Activated CD4-positive, alpha-beta T cell treated with anti-CD3 and anti-CD28 coated beads for 48 hours (primary cell): ENCODE measurements around the gene ABCC11.
A peak's percentile ranks its signal among the peaks of the same experiment; 100 is the strongest.
"Not testable (repeated sequence)": the region's sequence is repeated elsewhere in the genome, so short reads cannot be mapped to it uniquely, and the experiment has no call there.

ENCODE experiments used
- DNase-seq: peaks from one replicate; pipeline ENCODE4 v3.0.0-alpha.2; 2020

Gene ABCC11

GRCh38 chr16:48244863-48245195, 2.5 kb downstream of the ABCC11 start:
- no peak for DNase-seq

GRCh38 chr16:48244080-48244862, 3.1 kb downstream of the ABCC11 start, which contains the start of gene LONP2:
Gene LONP2, plus strand, starts transcription at chr16:48244300. Its CDS starts 89 bp downstream, at chr16:48244389.
- peak; percentile 95 for DNase-seq

- not testable (repeated sequence) for DNase-seq
Measured at GRCh38 chr16:48240147-48240546, 7.2 kb downstream of the ABCC11 start.

- no peak for DNase-seq
Measured at GRCh38 chr16:48236286-48236685, 11.1 kb downstream of the ABCC11 start.

- no peak for DNase-seq
Measured at GRCh38 chr16:48235556-48236136, 11.7 kb downstream of the ABCC11 start.

GRCh38 chr16:48235058-48235555, 12.2 kb downstream of the ABCC11 start:
- no peak for DNase-seq

GRCh38 chr16:48234630-48235029, 12.7 kb downstream of the ABCC11 start:
- DNase-seq = no peak

- DNase-seq = peak; percentile 24
Measured at GRCh38 chr16:48232493-48233040, 14.8 kb downstream of the ABCC11 start.

GRCh38 chr16:48231727-48232492, 15.4 kb downstream of the ABCC11 start:
- DNase-seq = peak; percentile 60

GRCh38 chr16:48225456-48225855, 21.9 kb downstream of the ABCC11 start:
- DNase-seq = no peak

- no peak for DNase-seq
Measured at GRCh38 chr16:48223490-48223889, 23.8 kb downstream of the ABCC11 start.

- no peak for DNase-seq
Measured at GRCh38 chr16:48220891-48221290, 26.4 kb downstream of the ABCC11 start.

- no peak for DNase-seq
Measured at GRCh38 chr16:48218473-48218872, 28.9 kb downstream of the ABCC11 start.

- DNase-seq = no peak
Measured at GRCh38 chr16:48217708-48218107, 29.6 kb downstream of the ABCC11 start.

- DNase-seq = no peak
Measured at GRCh38 chr16:48215738-48216137, 31.6 kb downstream of the ABCC11 start.

- no peak for DNase-seq
Measured at GRCh38 chr16:48212033-48212432, 35.3 kb downstream of the ABCC11 start.

GRCh38 chr16:48210747-48211146, 36.6 kb downstream of the ABCC11 start:
- DNase-seq = no peak

GRCh38 chr16:48206594-48207242, 40.6 kb downstream of the ABCC11 start:
- peak; percentile 11 for DNase-seq

- DNase-seq = no peak
Measured at GRCh38 chr16:48204825-48205151, 42.6 kb downstream of the ABCC11 start.

GRCh38 chr16:48203974-48204824, 43.1 kb downstream of the ABCC11 start:
- no peak for DNase-seq

- no peak for DNase-seq
Measured at GRCh38 chr16:48201515-48202201, 45.7 kb downstream of the ABCC11 start.
